IgD-negative memory B cell (primary cell): ENCODE results near the gene ZC3H7A. TPM values are rescaled to one million over a fixed set of nuclear protein-coding genes. Genes with fewer than 3 reads are reported as not detected.

Experiments used
- H3K27ac Mint-ChIP-seq, 3 donors: one replicate each; pipeline ENCODE4 v1.8.0; 2020 to 2022; ENCODE audit warnings: mild to moderate bottlenecking in 3 of 3, mixed read lengths in 3 of 3, moderate library complexity in 1 of 3
- H3K27me3 Mint-ChIP-seq: one replicate; pipeline ENCODE4 v1.8.0; 2021; ENCODE audit warnings: mixed read lengths
- H3K36me3 Mint-ChIP-seq: one replicate; pipeline ENCODE4 v1.8.0; 2020; ENCODE audit warnings: mild to moderate bottlenecking, mixed read lengths
- H3K4me1 Mint-ChIP-seq, 3 donors: one replicate each; pipeline ENCODE4 v1.8.0; 2020 to 2022; ENCODE audit warnings: mixed read lengths in 3 of 3, mild to moderate bottlenecking in 1 of 3
- H3K4me3 Mint-ChIP-seq, 4 donors: one replicate each; pipeline ENCODE4 v1.8.0; 2020 to 2022; ENCODE audit warnings: mild to moderate bottlenecking in 4 of 4, mixed read lengths in 4 of 4, moderate library complexity in 3 of 4
- H3K9me3 Mint-ChIP-seq, 3 donors: one replicate each; pipeline ENCODE4 v1.8.0; 2020 to 2021; ENCODE audit warnings: mixed read lengths in 3 of 3, mild to moderate bottlenecking in 1 of 3
- polyA plus RNA-seq: library from polyadenylated mRNA; unstranded; fragments of 300-500 nt; fragmentation: Illumina TruSeq; gene quantifications from one replicate; pipeline ENCODE4 v1.2.3, GENCODE V29; 2021

Gene ZC3H7A
- polyA plus RNA-seq, 1 donor from 2014 or later, result 37.5 TPM

GRCh38 chr16:11768849-11769248 lies 28.2 kb downstream of the ZC3H7A start:
- Mint-ChIP-seq H3K36me3 (peaks cover 8% of the 10 kb centered on the region), H3K4me1 (peaks cover 29 to 33% (median 30%) of the 10 kb centered on the region in 3 donors), H3K27me3 (no peaks in the 10 kb centered on the region), H3K4me3 (peak overlapping the region; percentile 44 to 82 (median 76)), H3K27ac (peak overlapping the region; percentile 69 to 92 (median 81)), H3K9me3 (no peaks in the 10 kb centered on the region)

- Mint-ChIP-seq H3K36me3 (peaks cover 6% of the 10 kb centered on the region), H3K27ac (peak overlapping the region in 1 of 3 donors; percentile 31), H3K4me1 (peaks cover 0 to 9% (median 7%) of the 10 kb centered on the region in 3 donors), H3K9me3 (no peaks in the 10 kb centered on the region), H3K4me3 (no peak overlapping the region), H3K27me3 (no peaks in the 10 kb centered on the region)
Observed at GRCh38 chr16:11762431-11762830, 34.6 kb downstream of the ZC3H7A start.

- no peaks in the 10 kb centered on the region for H3K9me3 Mint-ChIP-seq
- H3K4me3 Mint-ChIP-seq, result peak overlapping the region in 1 of 4 donors; percentile 4
- H3K27me3 Mint-ChIP-seq, result no peaks in the 10 kb centered on the region
- H3K4me1 Mint-ChIP-seq, result peaks cover 0 to 7% (median 5%) of the 10 kb centered on the region in 3 donors
- peak overlapping the region in 2 of 3 donors; percentile 80 to 92 for H3K27ac Mint-ChIP-seq
- H3K36me3 Mint-ChIP-seq, result peaks cover 6% of the 10 kb centered on the region
Observed at GRCh38 chr16:11759997-11760396, 37.1 kb downstream of the ZC3H7A start.

GRCh38 chr16:11759163-11759834 lies 37.8 kb downstream of the ZC3H7A start:
- peak overlapping the region in 1 of 3 donors; percentile 80 for H3K27ac Mint-ChIP-seq
- H3K9me3 Mint-ChIP-seq, result no peaks in the 10 kb centered on the region
- H3K4me1 Mint-ChIP-seq, result peaks cover 0 to 7% (median 5%) of the 10 kb centered on the region in 3 donors
- peaks cover 6% of the 10 kb centered on the region for H3K36me3 Mint-ChIP-seq
- no peak overlapping the region for H3K4me3 Mint-ChIP-seq
- H3K27me3 Mint-ChIP-seq, result no peaks in the 10 kb centered on the region

- Mint-ChIP-seq H3K36me3 (peaks cover 6% of the 10 kb centered on the region), H3K27me3 (no peaks in the 10 kb centered on the region), H3K27ac (no peak overlapping the region), H3K4me3 (no peak overlapping the region), H3K9me3 (no peaks in the 10 kb centered on the region), H3K4me1 (peaks cover 0 to 7% (median 5%) of the 10 kb centered on the region in 3 donors)
Observed at GRCh38 chr16:11757671-11758545, 39.1 kb downstream of the ZC3H7A start.

GRCh38 chr16:11756248-11756647 lies 40.8 kb downstream of the ZC3H7A start:
- Mint-ChIP-seq H3K4me1 (peaks cover 0 to 5% (median 5%) of the 10 kb centered on the region in 3 donors), H3K9me3 (no peaks in the 10 kb centered on the region), H3K4me3 (no peak overlapping the region), H3K36me3 (no peaks in the 10 kb centered on the region), H3K27ac (no peak overlapping the region), H3K27me3 (no peaks in the 10 kb centered on the region)

GRCh38 chr16:11755022-11755760 lies 41.9 kb downstream of the ZC3H7A start:
- no peaks in the 10 kb centered on the region for H3K9me3 Mint-ChIP-seq
- H3K4me1 Mint-ChIP-seq, result peaks cover 0 to 2% (median 2%) of the 10 kb centered on the region in 3 donors
- no peak overlapping the region for H3K27ac Mint-ChIP-seq
- no peaks in the 10 kb centered on the region for H3K36me3 Mint-ChIP-seq
- no peaks in the 10 kb centered on the region for H3K27me3 Mint-ChIP-seq
- peak overlapping the region in 1 of 4 donors; percentile 23 for H3K4me3 Mint-ChIP-seq

- peaks cover 2% of the 10 kb centered on the region for H3K36me3 Mint-ChIP-seq
- H3K27me3 Mint-ChIP-seq, result no peaks in the 10 kb centered on the region
Observed at GRCh38 chr16:11752856-11753255, 44.2 kb downstream of the ZC3H7A start.

GRCh38 chr16:11750056-11750455 lies 47.0 kb downstream of the ZC3H7A start:
- Mint-ChIP-seq H3K27ac (no peak overlapping the region), H3K27me3 (no peaks in the 10 kb centered on the region), H3K4me1 (peaks cover 0 to 5% (median 0%) of the 10 kb centered on the region in 3 donors), H3K36me3 (peaks cover 2% of the 10 kb centered on the region), H3K9me3 (no peaks in the 10 kb centered on the region), H3K4me3 (no peak overlapping the region)

More at GRCh38 chr16:11752856-11753255, 44.2 kb downstream of the ZC3H7A start:
- Mint-ChIP-seq H3K4me1 (peaks cover 0 to 3% (median 0%) of the 10 kb centered on the region in 3 donors), H3K4me3 (peak overlapping the region in 1 of 4 donors; percentile 79), H3K9me3 (no peaks in the 10 kb centered on the region), H3K27ac (no peak overlapping the region)

- no peaks in the 10 kb centered on the region for H3K27me3 Mint-ChIP-seq
- peak overlapping the region in 2 of 3 donors; percentile 14 to 69 for H3K27ac Mint-ChIP-seq
- H3K4me3 Mint-ChIP-seq, result no peak overlapping the region
- H3K36me3 Mint-ChIP-seq, result peaks cover 2% of the 10 kb centered on the region
- no peaks in the 10 kb centered on the region for H3K9me3 Mint-ChIP-seq
- peaks cover 0 to 10% (median under 1%) of the 10 kb centered on the region in 3 donors for H3K4me1 Mint-ChIP-seq
Observed at GRCh38 chr16:11748404-11749254, 48.4 kb downstream of the ZC3H7A start.

GRCh38 chr16:11747949-11748403 lies 49.1 kb downstream of the ZC3H7A start:
- Mint-ChIP-seq H3K36me3 (peaks cover 2% of the 10 kb centered on the region), H3K27me3 (no peaks in the 10 kb centered on the region), H3K4me1 (peaks cover 2 to 12% (median 3%) of the 10 kb centered on the region in 3 donors), H3K9me3 (no peaks in the 10 kb centered on the region), H3K4me3 (no peak overlapping the region), H3K27ac (peak overlapping the region in 2 of 3 donors; percentile 14 to 39)

GRCh38 chr16:11744075-11744470 lies 53.0 kb downstream of the ZC3H7A start:
- no peaks in the 10 kb centered on the region for H3K27me3 Mint-ChIP-seq
- no peaks in the 10 kb centered on the region for H3K36me3 Mint-ChIP-seq
- peak overlapping the region in 2 of 3 donors; percentile 93 to 97 for H3K27ac Mint-ChIP-seq
- H3K4me1 Mint-ChIP-seq, result peaks cover 26 to 37% (median 34%) of the 10 kb centered on the region in 3 donors
- no peaks in the 10 kb centered on the region for H3K9me3 Mint-ChIP-seq
- H3K4me3 Mint-ChIP-seq, result peak overlapping the region in 3 of 4 donors; percentile 15 to 97 (median 78)

- H3K9me3 Mint-ChIP-seq, result no peaks in the 10 kb centered on the region
- H3K4me1 Mint-ChIP-seq, result peaks cover 29 to 42% (median 37%) of the 10 kb centered on the region in 3 donors
- no peaks in the 10 kb centered on the region for H3K27me3 Mint-ChIP-seq
- peak overlapping the region; percentile 93 to 97 (median 97) for H3K27ac Mint-ChIP-seq
- no peaks in the 10 kb centered on the region for H3K36me3 Mint-ChIP-seq
- peak overlapping the region; percentile 91 to 97 (median 95) for H3K4me3 Mint-ChIP-seq
Observed at GRCh38 chr16:11743308-11744074, 53.6 kb downstream of the ZC3H7A start.
